GM19324 (cell line): Measurements from ENCODE around the gene KLK5.
"Not testable (repeated sequence)": the region's sequence is repeated elsewhere in the genome, so short reads cannot be mapped to it uniquely, and the experiment has no call there.

ENCODE experiments used
- ATAC-seq: cut with Tn5 transposase; IDR thresholded peaks from one replicate; pipeline ENCODE4 v1.9.1; 2021; ENCODE audit warnings: mild to moderate bottlenecking, moderate library complexity; ENCODE audit not compliant: unreplicated experiment, low FRiP score

KLK5 gene, protein sequence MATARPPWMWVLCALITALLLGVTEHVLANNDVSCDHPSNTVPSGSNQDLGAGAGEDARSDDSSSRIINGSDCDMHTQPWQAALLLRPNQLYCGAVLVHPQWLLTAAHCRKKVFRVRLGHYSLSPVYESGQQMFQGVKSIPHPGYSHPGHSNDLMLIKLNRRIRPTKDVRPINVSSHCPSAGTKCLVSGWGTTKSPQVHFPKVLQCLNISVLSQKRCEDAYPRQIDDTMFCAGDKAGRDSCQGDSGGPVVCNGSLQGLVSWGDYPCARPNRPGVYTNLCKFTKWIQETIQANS

DNA sequence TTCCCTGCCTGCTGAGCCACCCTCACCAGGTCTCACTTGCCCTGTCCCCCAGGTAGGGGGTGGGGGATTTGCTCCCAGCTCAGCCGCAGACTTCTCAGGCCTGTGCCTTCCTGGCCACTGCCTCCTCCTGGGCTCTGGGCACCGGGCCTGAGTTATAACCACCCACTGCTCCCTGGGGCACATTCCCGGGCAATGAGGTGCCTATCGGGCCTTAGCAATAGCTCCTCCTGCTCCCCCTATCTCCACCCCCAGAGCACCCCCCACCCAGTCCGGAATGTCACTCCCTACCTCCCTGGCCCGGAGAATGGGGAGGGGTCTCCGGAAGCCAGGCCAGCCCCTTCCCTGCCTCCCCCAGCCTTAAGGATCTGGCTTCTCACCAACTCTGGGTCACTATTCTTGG is at the start of gene KLK5:
TSS of gene KLK5 (minus strand) at position 129 of the 400 bp plus-strand sequence. CDS start 381 bp downstream, outside the sequence.
- no peak for ATAC-seq

DNA sequence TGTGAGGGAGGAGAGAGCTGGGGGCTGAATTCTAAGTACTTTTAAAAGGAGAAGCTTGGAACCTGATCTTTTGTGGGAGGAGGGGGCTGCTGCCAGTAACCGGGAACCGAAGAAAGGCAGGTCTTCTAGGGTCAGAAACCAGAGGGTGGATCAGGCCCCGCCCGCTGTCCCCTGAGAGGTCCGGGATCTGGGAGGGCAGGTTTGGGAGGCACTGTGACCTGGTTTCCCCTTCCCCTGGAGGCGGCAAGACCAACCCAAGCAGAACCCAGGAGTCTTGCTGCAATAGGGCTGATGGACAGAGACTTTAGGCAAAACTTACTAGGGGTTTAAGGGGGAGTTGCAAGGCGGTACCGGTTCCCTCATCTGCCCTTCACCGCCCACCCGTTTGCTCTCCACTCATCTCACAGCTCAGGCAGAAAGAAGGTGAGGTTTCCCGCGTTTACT is 49.3 kb upstream of the KLK5 start:
- no peak for ATAC-seq

DNA sequence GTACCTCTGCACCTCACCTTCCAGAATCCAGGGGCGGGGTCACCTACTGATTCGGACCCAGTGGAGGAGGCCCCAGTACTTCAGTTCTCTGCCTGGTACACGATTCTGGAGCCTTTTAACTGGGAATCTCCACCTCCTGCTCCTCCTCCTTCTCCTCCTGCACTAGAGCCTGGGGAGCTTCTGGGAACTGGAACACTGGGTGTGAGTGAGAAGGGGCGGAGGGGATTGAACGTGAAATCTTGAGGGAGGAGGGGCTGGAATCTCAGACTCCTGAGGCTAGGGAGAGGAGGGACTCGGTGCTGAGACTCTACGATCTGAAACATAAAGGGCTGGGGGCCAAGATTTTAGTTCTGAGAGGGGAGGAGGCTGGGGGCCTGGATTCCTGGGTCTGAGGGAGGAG is 48.7 kb upstream of the KLK5 start, which contains the start of gene KLK8:
TSS of gene KLK8 (minus strand) at position 90 of the 400 bp plus-strand sequence. CDS start 437 bp downstream, outside the sequence.
- no peak for ATAC-seq

DNA sequence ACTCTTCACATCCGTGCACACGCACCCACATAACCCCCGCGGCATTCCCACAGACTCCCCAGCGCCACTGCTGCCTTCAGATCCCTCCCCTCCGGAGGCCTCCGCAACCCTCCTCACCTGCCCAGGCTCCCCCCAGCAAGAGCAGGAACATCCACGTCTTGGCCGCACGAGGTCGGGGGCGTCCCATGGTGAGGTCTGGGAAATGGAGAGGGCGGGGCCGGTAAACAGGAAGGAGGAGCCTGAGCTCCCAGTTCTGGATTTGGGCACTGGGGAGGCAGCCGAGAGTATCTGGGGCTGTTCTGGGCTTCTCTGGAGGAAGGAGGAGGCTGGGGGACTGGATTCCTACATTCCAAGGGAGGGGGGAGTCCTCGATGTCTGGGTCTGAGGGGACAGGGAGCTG is 48.1 kb upstream of the KLK5 start:
- no peak for ATAC-seq

DNA sequence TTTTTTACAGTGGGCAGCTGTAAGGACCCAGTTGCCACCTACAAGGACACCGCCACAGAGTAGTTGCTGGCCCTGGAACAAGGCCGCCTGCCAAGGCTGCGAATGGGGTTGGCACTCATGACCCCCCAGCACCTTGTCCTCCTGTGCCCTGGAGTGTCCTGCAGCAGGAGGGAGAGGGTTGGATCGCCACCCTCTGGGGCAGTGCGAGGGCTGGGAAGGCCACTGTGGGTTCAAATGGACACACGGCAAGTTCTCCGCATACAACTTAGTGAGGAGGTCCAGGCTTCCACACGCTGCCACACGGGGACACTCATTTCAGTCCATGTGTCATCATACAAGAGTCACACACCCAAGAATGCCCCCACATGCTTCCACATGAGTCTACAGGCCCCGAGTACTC is 47.6 kb upstream of the KLK5 start:
- no peak for ATAC-seq

DNA sequence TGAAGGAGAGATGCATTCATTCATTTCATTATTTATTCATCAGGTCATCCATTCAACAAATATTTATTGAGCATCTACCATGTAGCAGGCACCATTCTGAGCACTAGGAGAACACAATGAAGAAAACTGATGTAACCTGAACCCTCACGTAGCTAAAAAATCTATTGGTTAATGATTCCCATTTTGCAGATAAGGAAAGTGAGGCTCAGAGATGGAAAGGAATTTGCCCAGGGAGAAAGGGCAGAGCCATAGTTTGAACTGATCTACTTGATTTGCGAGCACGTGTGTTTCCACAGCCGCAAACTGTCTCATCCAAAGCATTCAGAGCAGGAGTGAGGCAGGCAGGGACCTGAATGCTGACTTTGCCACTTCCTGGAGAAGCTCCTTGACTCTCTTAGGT is 45.8 kb upstream of the KLK5 start:
- no peak for ATAC-seq

DNA sequence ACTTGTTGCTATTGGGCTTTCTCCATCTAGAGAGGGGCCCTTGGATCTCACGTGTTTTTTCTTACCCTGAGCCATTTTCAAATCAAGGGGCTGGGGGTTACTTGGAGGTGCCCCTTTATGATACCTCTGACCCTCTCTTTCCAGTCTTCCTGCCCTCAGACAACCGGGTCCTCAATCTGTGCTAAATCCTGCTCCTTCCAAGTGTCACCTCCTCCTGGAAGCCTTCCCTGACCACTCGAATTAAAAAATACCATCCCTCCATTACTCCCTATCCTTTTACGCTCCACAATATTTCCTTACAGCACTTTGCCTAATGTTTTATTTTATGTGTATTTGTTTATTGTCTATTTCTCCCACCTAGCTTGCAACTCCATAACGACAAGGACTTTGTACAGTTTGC is 45.2 kb upstream of the KLK5 start:
- ATAC-seq = no peak

DNA sequence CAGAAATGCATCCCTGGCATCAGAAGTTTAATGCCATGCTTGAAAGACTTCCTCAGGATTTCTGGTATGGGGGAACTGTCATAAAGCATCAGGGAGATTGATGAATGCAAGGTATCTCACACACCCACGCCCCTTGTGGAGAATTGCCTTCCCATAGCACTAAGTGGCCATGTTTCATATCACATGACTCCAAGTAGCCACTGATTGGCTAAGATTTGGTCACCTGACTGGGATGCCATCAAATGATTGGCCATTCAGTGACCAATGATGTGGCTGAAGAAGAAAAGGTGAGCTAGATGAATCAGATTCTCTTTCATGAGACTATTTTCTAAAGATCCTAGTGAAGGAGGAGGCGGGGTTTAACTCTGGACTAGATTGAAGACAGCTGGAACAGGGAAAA is 41.3 kb upstream of the KLK5 start:
- no peak for ATAC-seq

DNA sequence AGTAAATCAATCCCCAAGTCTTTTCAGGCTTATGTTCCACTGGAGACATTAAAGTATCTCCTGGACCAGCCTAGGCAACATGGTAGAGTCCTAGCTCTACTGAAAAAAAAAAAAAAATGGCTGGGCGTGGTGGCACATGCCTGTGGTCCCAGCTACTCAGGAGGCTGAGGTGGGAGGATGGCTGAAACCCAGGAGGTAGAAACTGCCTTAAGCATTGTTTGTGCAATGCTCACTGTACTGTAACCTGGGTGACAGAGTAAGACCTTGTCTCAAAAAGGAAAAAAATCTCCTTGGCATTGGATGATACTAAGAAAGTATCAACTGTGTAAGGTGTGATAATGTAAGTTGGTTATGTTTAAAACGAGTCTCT is 39.8 kb upstream of the KLK5 start:
- no peak for ATAC-seq

DNA sequence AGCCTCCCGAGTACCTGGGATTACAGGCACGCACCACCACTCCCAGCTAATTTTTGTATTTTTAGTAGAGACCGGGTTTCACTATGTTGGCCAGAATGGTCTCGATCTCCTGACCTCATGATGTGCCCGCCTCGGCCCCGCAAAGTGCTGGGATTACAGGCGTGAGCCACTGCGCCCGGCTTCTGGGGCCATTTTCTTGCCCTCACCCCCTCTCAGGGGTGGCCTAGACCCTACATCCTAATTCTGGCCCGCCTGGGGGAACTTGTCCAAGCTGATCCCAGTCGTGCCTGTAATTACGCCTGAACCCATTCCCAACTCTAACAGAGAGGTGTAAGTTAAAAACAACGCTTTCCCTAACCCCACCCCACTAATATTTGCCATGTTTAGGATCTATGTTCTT is 31.6 kb upstream of the KLK5 start:
- not testable (repeated sequence) for ATAC-seq

DNA sequence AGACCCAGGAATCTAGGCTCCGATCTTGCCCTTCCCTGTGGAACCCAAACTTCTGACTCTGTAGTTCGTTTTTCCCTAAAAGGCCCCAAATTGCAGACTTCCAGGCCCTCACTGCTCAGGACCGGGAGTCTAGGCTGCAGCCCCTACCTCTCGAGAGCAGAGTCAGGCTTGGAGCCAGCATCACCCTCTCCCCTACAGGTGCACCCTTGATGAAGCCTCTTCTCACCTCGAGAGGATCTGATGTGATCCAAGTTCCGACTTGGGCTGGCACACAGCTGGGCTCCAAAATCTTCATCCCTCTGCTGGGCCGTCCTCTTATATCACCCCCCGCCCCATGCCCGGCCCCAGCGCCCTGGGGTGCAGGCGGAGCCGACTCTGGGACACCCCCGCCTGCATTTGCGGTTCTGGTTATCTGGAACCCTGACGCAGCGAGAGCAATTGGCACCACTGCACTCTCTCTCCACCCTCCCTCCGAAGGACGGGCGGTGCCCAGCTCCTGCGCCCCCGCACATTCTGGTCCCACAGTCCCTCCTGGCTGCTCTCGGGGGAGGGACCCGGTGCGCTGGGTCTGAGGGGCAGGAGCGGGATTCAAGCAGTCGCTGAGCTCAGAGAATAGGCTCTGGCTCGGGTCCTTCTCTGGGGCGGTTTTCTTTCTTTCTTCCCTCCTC is 30.9 kb upstream of the KLK5 start, which contains the start of gene KLK7:
TSS of gene KLK7 (minus strand) at position 293 of the 668 bp plus-strand sequence. CDS start 1,518 bp downstream, outside the sequence.
- no peak for ATAC-seq

DNA sequence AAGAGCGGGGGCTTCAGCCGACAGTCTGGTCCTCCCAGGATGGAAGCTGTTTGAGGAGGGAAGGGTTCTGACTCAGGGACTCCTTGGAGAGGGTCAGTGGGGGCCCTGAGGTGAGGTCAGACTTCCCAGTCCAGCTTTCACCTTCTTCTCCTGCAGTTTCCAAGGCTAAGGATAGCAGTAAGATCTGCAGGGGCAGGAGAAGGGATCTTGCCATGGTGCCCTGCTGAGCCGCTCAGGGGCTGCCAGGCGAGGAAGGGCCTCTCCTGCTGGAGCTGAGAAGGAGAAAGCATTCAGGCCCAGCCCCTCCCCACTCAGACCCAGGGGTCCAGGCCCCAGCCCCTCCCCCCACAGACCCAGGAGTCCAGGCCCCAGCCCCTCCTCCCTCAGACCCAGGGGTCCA is 29.3 kb upstream of the KLK5 start:
- no peak for ATAC-seq

DNA sequence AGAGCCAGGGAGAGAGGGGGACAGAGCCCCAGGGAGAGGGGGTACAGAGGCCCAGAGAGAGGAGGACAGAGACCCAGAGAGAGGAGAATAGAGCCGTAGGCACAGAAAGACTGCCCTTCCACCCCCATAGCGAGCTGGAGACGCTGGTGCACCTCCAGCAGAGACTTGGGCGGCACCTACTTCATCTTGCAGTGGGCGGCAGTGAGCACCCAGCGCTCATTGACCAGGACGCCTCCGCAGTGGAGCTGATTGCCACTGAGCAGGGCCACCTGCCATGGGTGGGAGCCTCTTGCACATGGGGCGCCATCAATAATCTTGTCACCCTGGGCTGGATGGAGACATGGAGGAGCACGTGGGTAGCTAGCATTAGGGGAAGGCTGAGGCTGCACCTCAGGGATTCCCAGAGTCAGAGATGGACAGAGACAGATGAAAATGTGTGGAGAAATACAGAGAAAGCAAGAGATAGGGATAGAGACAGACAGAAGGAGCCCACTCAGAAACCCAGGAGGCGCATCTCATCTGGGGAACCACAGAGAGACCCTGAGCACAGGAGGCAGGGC is 28.8 kb upstream of the KLK5 start:
- no peak for ATAC-seq

DNA sequence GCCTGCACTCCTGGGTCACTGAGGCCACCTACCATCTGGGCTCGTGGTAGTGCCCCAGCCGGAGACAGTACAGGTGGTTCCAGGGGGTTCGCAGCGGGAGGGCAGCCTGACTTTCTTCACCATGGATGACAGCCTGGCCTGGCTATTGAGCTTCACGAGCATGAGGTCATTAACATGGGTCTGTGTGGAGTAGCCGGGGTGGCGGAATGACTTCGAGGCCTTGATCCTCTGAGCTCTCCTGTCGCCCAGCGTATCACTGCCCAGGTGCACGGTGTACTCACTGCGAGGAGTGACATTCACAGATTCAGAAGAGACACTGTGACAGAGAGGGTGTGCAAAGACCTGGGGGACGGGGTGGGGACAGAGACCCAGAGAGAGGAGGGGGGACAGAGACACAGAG is 27.4 kb upstream of the KLK5 start:
- ATAC-seq = no peak

DNA sequence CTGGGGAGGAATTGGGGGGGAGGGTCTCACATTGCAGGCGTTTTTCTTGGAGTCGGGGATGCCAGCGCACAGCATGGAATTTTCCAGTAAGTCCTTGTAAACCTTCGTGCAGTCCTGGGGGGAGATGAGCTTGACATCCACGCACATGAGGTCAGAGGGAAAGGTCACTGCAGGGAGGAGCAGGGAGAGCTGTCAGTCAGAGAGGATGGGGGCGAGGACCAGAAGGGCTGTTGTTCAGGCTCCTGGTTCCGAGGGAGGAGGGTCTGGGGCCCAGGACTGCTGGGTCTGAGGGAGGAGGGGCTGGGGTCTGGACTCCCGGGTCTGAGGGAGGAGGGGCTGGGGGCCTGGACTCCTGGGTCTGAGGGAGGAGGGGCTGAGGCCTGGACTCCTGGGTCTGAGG is 26.9 kb upstream of the KLK5 start:
- no peak for ATAC-seq

DNA sequence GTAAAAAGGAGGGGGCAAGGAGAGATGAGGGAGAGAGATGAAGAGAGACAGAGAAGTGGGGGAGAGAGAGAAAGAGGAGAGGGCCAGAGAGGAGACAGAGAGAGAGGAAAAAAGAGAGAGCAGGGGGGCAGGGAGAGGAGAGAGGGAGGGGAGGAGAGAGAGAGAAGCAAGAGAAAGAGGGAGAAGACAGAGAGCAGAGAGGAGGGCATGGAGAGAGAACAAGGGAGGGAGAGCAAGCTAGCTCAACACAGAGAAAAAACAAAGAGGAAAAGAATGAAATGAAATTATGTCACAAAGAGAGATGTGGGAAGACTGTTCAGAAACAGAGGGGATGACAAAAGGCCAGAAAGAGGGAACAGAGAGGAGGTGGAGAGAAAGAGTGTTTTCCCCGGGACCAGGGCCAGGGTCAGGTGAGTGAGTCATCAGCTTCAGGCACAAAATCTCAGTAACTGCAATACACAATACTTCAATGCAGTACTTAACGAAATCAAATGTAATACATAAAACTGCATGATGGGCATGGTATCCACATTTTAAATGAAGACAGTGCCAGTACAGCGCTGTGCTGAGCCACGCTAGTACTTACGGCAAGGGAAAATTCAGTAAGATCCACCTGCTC is 26.0 kb upstream of the KLK5 start:
- ATAC-seq = no peak

DNA sequence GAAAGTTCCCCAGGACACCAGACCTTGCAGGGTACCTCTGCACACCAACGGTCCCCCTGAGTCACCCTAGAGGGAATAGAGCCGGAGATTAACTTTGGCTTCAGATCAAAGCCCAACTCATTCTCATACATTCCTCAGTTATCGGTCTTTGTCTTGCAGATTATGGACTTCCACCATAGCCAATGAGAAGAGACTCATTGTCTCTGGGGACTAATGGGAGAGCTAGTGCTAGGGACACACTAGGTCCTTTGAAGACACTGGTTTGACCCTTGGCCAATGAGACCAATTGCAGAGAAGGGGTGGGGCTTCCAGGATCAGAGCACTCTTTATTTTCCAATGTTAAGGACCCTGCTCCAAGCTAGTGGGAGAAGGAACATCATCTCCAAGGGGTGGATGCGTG is 24.8 kb upstream of the KLK5 start:
- no peak for ATAC-seq

DNA sequence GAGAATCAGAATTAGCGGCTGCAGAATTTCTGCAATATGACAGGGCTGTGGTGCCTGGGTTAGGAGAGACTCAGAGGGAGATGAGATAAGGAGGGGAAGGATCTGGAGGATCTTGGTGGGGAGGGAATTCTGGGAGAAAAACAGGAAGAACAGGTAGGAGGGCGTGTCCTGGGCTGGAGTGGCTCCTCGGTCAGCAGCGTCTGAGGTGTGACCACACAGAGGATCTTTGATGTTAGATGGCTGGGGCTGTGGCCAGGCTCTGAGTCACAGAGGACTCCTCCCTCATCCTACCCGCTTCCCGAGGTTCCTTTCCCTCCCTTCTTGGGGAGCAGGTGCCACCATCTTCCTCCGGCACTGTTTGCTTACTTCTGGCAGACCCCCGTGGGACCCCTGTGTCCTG is 22.9 kb upstream of the KLK5 start:
- ATAC-seq = no peak

DNA sequence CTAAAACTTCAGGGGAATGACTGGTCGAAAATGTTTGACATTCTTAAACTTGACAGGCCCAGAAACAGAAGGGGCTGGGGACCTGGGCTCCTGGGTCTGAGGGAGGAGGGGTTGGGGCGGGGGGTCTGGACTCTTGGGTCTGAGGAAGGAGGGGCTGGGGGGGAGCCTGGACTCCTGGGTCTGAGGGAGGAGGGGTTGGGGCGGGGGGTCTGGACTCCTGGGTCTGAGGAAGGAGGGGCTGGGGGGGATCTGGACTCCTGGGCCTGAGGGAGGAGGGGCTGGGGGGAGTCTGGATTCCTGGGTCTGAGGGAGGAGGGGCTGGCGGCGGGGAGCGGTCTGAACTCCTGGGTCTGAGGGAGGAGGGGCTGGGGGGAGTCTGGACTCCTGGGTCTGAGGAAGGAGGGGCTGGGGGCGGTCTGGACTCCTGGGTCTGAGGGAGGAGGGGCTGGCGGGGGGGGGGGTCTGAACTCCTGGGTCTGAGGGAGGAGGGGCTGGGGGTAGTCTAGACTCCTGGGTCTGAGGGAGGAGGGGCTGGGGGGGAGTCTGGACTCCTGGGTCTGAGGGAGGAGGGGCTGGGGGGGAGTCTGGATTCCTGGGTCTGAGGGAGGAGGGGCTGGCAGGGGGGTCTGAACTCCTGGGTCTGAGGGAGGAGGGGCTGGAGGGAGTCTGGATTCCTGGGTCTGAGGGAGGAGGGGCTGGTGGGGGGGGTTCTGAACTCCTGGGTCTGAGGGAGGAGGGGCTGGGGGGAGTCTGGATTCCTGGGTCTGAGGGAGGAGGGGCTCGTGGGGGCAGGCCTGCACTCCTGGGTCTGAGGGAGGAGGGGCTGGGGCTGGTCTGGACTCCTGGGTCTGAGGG is 22.1 kb upstream of the KLK5 start:
- ATAC-seq = no peak

DNA sequence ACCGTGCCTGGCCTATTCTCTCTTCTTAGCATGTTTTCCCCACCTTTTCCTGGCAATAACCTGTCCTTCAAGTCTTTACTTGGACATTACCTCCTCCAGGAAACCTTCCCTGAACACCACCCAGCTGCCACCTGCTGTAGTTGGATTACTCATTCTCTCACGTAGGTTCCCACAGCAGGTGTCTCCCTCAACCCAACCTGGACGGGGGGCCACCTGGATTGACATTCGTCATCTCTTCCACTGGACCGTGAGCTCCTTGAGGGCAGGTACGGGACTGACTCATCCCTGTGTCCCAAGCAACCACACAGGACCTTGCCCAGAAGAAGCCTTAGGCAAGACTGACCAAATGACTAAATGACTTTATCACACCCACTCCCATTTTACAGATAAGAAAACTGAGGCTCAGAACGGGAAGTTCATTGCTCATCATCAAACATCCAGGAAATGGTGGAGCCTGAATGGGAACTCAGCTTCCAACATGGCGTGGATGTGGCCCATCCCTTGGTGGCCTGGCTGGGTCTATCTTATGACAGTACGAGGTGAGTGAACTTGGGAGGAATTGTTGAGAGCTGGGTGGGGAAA is 20.0 kb upstream of the KLK5 start:
- no peak for ATAC-seq
